Activated naive CD4-positive, alpha-beta T cell (primary cell): ENCODE measurements around the gene RIMS4.

Source experiments
- DNase-seq, 4 experiments: peaks; one replicate each; lab custom pipeline; 2025; lab: John Stamatoyannopoulos, UW

RIMS4 gene

DNA sequence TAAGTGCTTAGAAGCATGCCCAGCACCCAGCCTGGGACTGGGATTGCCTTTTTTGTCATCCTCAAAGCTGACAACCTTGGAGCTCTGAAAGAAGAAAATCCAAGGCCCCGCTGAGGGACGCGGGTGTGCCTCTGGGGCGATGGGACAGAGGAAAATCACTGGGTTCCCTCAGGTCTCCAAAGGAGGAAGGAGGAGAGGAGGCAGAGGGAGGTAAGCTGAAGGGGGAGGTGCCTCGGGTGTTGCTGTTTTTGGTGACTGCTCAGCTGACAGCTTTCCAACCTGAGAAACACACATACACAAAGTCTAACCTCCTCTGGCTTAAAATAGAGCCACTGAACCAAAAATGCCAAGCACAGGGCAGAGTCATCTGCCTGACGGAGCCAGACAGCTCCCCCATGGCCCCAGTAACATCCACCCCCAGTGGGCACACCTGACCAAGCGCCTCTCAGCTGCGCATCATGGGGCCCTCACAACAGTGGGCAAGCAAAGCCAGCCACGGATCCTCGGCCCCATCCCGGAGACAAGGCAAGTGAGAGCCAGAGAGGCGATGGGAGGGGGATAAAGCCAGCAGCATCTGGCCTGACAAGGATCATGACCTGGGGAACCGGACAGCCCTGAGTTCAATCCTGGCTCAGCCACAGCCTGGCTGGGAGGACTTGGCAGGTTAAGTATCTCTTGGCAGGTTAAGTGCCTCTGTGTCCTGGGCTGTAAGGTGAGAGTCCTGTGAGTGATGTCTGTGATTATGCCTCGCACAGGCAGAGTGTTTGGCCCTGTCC is 67.9 kb downstream of the RIMS4 start:
- DNase-seq: no peak

DNA sequence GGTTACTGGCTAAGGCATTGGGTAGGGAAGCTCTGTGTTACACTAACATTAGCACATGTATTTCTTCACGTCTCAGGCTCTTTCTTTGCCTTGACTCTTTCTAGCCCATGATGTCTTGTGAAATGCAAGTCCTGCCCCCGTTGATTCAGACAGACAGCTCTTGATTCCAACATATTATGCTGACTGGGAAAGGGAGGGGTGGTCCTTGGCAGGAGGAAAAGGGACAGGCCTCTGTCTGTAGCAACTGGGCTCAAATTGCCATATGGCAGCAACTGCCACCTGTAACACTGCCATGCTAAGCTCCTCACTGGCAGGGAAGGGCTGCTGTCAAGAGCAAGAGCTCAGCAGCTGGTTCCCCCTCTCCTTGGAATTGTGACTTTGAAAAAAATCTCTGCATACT is 70.4 kb downstream of the RIMS4 start:
- no peak for DNase-seq

DNA sequence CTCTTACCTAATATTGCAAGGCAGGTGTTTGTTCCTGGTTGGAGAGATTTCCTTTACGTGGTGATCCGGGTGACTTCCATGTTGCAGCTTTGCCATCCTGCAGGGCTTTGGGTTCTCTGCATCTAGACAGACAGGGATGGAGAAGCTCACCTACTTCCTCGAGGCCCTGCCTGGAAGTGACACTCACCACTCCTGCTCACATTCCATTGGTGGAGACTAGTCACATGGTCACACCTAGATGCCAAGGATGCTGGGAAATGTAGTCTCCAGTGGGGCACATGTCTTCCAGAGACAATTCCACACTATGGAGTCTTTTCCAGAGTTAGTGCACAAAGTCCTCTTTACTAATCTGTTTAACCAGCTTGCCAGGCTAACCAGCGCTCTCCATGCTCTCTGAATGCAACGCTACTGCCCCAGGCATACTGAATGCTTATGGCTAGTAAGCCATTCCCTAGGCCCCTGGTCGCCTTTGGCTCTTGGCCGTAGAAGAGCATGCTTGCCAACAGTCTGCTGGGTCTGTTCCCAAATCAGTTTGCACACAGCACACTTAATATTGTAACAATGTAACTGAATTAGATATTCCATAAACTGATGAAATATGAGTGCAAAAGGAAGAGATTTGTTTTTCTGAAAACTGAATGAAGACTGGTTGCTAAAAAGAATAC is 71.4 kb downstream of the RIMS4 start:
- DNase-seq: no peak

- no peak for DNase-seq
Measured at GRCh38 chr20:44737116-44737515, 73.2 kb downstream of the RIMS4 start.

DNA sequence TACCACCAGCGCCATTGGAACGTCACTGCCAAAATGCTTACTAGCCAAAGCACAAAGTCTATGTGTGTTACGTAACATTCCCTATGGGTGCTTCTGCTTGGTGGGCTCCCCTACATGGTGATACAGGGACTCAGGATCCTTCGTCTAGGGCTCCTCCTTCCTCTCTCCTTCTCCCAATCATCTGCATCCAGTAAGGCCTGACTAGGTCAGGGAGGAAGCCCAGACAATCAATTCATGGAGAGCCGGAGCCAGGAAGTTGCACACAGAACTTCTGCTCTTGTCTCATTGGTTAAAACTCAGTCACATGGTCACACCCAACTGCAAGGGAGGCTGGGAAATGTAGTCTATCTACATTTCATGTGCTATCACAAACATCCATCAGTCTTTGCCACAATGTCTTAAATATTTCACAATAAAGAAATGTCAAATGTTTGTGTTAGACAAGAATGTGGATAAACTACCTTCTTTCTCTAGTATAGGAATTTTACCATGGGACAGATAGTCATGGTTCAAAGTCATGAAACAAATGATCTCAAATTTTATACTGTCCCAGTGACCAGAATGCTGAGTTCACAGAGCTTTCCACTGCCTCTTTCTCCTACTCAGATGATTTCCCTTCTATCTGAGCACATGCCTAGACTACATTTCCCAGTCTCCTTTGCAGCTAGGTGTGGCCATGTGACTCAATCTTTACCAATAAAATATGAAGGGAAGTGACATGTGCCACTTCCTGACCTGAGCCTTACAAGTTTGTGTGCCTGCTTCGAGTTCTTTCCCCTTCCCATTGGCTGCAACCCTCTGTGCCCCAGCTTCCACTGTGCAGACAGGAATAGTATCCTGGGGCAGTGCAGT is 74.0 kb downstream of the RIMS4 start:
- no peak for DNase-seq

- DNase-seq: no peak
Measured at GRCh38 chr20:44735816-44736169, 74.6 kb downstream of the RIMS4 start.

- DNase-seq: no peak
Measured at GRCh38 chr20:44734938-44735337, 75.4 kb downstream of the RIMS4 start.

GRCh38 chr20:44733341-44734069 is 76.8 kb downstream of the RIMS4 start:
- DNase-seq: peak in 3 of 4 experiments; percentile 13 to 34 (median 32)

DNA sequence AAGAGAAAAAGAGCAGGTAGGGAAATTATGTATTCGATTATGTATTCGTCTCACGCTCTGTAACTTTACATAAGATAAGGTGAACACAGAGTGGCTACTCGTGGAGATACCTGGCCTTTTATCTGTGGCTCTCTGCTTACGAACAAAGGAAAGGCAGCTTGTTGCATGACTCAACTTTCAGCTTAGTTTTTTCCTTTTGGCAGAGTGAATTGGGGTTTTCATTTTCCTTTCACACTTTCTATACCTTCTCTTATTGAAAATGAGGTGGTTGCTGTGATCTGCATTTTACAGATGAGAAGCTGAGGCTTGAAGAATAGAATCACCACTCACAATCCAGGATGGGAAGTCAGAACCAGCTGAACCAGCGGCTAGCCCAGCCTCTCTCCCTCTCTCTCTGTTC is 78.0 kb downstream of the RIMS4 start:
- DNase-seq: no peak

- DNase-seq: no peak
Measured at GRCh38 chr20:44731657-44732056, 78.7 kb downstream of the RIMS4 start.

GRCh38 chr20:44730441-44730840 is 79.9 kb downstream of the RIMS4 start:
- no peak for DNase-seq

DNA sequence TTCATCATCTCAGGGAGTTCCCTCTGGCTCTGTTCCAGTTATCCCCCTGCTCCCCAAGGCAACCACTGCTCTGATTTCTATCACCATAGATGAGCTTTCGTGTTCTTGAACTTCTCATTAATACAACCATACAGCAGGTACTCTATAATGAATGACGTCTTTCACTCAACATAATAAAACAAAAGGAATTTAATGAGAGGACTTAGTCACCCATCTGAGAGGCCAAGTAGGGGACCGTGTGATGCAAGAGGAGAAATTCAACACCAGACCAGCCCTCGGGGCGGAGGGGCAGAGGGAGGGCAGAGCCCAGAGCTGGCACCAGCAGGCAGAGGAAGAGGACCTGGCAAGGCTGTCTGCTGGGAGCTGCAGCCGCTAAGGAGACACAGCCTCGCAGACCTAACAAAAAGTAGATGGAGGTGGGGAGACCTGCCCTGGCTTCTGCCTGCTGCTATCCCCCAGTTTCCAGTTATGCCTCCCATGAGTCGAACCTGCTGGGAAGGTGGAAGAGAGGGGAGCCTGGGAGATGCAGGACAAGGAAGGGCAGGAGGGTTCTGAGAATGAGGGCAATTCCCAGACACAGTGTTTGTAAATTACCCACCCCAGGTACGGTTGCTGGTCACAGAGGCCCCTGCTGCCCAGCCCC is 81.4 kb downstream of the RIMS4 start:
- no peak for DNase-seq

DNA sequence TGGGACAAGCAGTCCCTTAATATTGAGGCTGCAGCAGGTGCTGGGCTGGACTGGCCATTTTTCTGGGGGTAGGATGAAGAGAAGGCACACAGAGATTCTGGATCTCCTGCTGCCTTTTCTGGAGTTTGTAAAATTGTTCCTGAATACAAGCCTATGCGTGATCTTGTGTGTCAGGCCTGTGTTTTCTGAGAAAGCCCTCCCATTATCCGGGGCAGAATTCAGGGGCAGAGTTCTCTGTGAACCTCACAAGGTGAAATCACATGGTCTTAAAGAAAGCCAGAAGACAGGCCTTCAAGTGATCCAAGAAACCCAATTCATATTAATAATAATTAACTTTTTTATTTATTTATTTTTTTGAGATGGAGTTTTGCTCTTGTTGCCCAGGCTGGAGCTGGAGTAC is 82.7 kb downstream of the RIMS4 start:
- no peak for DNase-seq

DNA sequence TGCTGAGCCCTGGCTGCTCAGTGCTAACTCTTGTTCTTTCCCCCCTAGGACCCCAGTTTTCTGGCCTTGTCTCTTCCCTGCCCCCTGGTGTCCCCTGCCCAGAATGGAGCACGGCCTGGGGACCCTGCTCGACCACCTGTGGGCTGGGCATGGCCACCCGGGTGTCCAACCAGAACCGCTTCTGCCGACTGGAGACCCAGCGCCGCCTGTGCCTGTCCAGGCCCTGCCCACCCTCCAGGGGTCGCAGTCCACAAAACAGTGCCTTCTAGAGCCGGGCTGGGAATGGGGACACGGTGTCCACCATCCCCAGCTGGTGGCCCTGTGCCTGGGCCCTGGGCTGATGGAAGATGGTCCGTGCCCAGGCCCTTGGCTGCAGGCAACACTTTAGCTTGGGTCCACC is 83.3 kb downstream of the RIMS4 start:
- DNase-seq: no peak

DNA sequence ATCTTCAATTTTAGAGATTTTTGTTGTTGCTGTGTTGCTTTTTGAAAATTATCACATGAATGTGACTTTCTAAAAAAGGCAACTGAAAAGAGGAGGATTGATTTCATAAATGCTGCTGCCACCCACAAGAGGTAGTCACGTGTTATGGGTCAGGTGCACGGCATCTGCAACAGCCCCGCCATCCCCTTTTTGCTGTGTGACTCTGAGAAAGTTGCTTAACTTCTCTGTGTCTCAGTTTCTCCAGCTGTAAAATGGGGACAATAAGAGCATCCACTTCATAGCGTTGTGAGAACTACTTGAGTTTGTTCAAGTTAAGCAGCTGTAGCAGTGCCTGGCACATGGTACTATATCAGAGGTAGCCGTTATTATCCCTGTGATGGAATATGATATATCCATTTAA is 84.5 kb downstream of the RIMS4 start:
- DNase-seq: no peak

GRCh38 chr20:44724423-44725091 is 85.8 kb downstream of the RIMS4 start:
- DNase-seq: no peak

DNA sequence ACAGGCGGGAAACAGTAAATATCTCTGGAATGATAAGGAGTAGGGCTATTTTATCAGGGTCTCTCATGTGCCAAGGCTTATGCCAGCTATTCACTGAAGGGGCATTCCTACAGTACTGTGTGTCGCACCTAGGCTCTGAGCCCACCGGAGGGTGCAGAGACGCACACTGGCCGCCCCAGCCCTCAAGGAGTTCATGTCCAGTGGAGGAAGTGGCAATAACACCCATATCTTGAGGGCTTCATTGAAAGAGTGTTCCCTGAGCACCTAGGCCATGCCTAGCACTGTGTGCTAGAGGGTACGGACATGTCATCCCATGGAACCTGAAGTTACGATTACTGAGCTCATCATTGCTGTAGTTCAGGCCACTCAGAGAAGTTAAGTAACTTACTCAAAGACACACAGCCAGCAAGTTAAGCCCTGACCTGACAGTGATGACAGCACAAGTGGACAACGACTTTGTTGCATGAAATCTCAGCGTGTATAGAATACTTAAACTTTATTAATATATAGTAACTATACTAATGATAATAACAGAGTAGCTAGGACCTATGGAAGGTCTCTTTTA is 86.5 kb downstream of the RIMS4 start:
- DNase-seq: no peak

DNA sequence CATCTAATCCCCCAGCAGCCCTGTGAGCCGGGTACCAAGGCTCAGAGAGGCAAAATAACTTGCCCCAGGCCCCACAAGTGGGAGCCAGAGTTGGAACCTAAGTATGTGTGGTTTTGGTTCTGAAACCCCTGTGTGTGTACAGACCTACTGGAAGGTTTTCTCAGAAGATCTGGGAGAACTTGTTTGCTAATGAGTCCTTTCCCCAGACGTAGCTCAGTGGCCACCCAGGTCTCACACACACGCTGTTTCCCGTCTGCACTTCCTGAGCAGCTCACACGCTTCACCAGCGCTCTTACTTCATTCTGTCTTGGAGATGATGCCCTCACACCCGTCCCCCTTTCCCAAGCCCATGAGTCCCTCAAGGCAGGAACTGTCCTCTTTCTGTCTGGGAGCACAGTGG is 87.0 kb downstream of the RIMS4 start:
- DNase-seq: no peak

DNA sequence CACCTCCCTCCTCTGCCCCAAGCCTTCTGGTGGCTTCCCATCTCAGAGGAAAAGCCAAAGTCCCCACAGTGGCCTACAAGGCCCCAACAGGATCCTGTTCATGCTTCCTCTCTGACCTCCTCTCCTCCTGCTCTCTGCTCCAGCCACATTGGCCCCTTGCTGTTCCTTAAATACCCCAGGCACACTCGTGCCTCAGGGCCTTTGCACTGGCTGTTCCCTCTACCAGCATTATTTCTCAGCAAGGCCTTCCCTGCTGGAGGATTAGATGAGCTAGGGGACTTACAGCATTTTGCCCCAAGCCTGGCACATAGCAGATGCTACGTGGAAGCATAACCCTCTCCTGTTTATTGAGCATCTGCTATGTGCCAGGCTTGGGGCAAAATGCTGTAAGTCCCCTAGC is 87.4 kb downstream of the RIMS4 start:
- DNase-seq: no peak

DNA sequence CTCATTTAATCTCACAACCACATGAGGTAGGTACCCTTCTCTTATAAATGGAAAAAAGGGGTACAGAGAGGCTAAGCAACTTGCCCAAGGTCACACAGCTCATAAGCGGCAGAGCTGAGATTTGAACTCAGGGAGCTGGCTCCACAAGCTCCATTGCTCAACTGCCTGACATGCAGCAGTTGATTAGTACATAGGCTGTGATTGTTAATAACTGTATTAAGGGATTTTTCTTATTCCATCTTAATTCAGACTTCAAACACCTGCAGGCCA is 88.6 kb downstream of the RIMS4 start:
- no peak for DNase-seq
